Right cardiac atrium (tissue), 5 donors: ENCODE data around the gene PEPD. TPM values are rescaled to one million over a fixed set of nuclear protein-coding genes. Genes with fewer than 3 reads are reported as not detected.

Experiments
- ATAC-seq, 2 donors: fragments of 200-7000 bp; cut with Tn5 transposase; one replicate each; pipeline versions ENCODE4 v1.8.0 to v1.9.1; 2020; ENCODE audit warnings: moderate library complexity in 2 of 2, mild to moderate bottlenecking in 1 of 2
- DNase-seq, 3 donors: peaks; one replicate each; pipeline ENCODE4 v3.0.0-alpha.2; 2020
- H3K27ac ChIP-seq: one replicate; pipeline ENCODE4 v1.5.1; 2013; ENCODE audit warnings: mild to moderate bottlenecking, low read length, control low read depth, moderate library complexity
- H3K27me3 ChIP-seq: one replicate; pipeline ENCODE4 v1.6.1; 2013; ENCODE audit not compliant: control insufficient read depth, insufficient read depth
- H3K4me1 ChIP-seq: one replicate; pipeline ENCODE4 v1.6.1; 2013; ENCODE audit warnings: low read length; ENCODE audit not compliant: control insufficient read depth, insufficient read depth
- H3K4me3 ChIP-seq: one replicate; pipeline ENCODE4 v1.5.1; 2013; ENCODE audit warnings: low read length, control low read depth
- H3K9me3 ChIP-seq: one replicate; pipeline ENCODE4 v1.6.1; 2013; ENCODE audit warnings: low read length; ENCODE audit not compliant: control insufficient read depth
- whole genome bisulfite sequencing: extraction: QIAGEN DNeasy Blood & Tissue Kit; methylation state at CpG from one replicate; pipeline ENCODE4 v1.1.7; 2013; 5-methylcytosine and 5-hydroxymethylcytosine counted together
- intact Hi-C, 4 donors: fragments of 100-400 bp; cut with DNase I; formaldehyde crosslinking; loops; one replicate each; pipeline versions ENCODE4 v1.11.0 to v1.14.0; 2022 to 2023
- polyA plus RNA-seq: library from polyadenylated mRNA; stranded (reverse); fragments of 200-250 nt; gene quantifications from one replicate; pipeline ENCODE4 v1.2.3, GENCODE V29; 2013
- total RNA-seq, 4 donors: library from RNA; stranded (reverse); fragmentation: NEBNext Ultra II Directional; extraction: Animal tissue kit (Norgen Biotek cat#: 25700); gene quantifications; one replicate each; pipeline ENCODE4 v1.2.1, GENCODE V29; 2021
- donor health status: healthy with polysubstance abuse.
- donor health status: DM: no; HTN: yes; CAD: no.
- donor health status: DM: no; HTN: no; CAD: no.
- donor health status: DM: no; HTN: yes; CAD: no; lungs with severe emphysema.
- donor health status: DM: yes; HTN: yes; CAD: no.

PEPD gene
- total and polyA plus RNA-seq, 5 donors, result 27.7 to 37.5 (median 34.4) TPM

DNA sequence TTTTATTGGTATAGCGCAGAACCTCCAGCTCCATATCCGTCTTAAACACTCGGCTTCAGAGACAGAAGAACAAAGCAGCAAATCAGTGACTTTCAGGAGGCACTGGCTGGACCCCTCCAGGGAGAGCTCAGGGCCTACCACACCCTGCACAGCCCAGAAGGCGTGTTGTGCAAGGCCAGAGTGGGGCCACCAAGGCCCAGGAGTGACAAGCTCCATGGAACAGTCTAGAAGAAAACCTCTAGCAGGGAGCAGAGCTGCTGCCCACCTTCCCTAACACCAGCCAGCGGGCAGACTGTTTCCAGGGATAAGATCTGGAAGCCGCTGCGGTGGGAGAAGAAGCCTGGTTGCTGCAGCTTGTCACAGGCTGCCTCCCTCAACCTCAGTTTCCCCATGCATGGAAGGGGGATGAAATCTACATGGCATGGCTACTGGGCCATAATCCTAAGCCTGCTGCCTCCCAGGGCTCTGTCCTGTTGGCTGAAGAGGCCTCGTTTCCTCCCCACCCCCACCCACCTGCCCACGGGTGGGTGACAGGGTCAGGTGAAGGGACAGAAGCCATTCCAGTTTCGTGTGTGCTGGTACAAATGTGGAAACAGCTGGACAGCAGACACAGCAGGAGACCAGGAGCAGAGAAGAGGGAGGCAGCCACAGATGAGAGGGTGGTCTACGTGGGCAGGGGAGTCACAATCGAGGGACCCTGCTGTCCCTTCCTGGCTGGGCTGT is 57.4 kb downstream of the PEPD start:
- no peak overlapping the region for H3K27ac ChIP-seq

GRCh38 chr19:33463199-33463598 is 58.4 kb downstream of the PEPD start:
- Histone ChIP-seq H3K4me3 (no peak overlapping the region), H3K27ac (no peak overlapping the region), H3K4me1 (no peaks in the 10 kb centered on the region), H3K9me3 (no peaks in the 10 kb centered on the region), H3K27me3 (no peaks in the 10 kb centered on the region)
- intact Hi-C loops, result no loop called here
- DNase-seq (no peak), ATAC-seq (no peak)
- 79% methylated on average over 10 of the region's 10 CpGs for WGBS

More for the DNA sequence above, 57.4 kb downstream of the PEPD start:
- H3K4me3 ChIP-seq, result no peak overlapping the region
- ATAC-seq (no peak), DNase-seq (no peak)
- 88% methylated on average over 12 of the region's 12 CpGs for WGBS
- H3K9me3 ChIP-seq, result no peaks in the 10 kb centered on the region
- no peaks in the 10 kb centered on the region for H3K27me3 ChIP-seq
- intact Hi-C loops, result no loop called here
- H3K4me1 ChIP-seq, result no peaks in the 10 kb centered on the region

- H3K4me1 ChIP-seq, result no peaks in the 10 kb centered on the region
- intact Hi-C loops, result no loop called here
- no peak overlapping the region for H3K27ac ChIP-seq
- DNase-seq (no peak), ATAC-seq (no peak)
- 91% methylated on average over 16 of the region's 16 CpGs for WGBS
- H3K4me3 ChIP-seq, result no peak overlapping the region
- no peaks in the 10 kb centered on the region for H3K9me3 ChIP-seq
- H3K27me3 ChIP-seq, result no peaks in the 10 kb centered on the region
These were observed 59.3 kb downstream of the PEPD start for GRCh38 chr19:33462112-33462791.

DNA sequence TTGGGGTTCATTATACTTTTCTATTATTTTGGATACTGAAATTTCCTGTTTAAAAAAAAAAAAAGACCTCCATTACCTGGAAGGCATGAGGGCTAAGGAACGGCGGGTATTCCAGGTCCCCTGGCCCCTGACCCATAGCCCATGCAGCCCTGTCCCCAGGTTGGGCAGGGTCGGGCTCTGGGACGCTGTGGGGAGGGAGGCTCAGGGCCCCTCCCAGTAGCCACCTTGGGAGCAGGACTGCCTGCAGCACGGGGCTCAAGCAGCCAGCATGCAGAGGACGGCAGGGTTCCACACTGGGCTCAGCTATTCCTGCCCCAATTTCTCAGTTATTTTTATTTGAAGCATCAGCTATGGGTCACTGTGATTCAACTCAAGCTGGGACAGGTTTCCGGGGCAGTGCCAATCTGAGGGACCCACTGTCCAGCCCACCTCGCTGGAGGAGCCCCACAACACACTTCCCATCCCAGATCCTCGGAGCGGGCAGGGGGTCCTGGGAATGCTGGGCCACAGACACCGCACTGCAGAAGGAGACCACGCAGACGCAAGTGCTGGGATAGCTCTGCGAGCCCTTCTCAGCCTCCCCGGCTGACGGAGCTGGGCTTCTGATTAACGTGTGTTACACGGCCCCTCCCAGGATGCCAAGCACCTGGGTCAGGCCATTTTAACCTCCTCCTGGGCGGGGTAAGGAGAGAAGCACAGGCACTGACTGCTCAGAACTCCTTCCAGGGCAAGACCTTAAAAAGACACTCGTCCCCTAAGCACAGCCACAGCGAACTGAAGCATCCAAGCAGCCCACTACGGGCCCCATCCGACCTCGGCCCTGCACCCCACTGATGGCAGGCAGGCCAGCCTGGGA is 60.1 kb downstream of the PEPD start:
- H3K4me1 ChIP-seq, result no peaks in the 10 kb centered on the region
- no peak for DNase-seq
- H3K9me3 ChIP-seq, result no peaks in the 10 kb centered on the region
- intact Hi-C loops, result no loop called here
- WGBS, result 90% methylated on average over 24 of the region's 24 CpGs
- no peak overlapping the region for H3K27ac ChIP-seq
- no peak for ATAC-seq
- no peak overlapping the region for H3K4me3 ChIP-seq
- no peaks in the 10 kb centered on the region for H3K27me3 ChIP-seq

- 93% methylated on average over 18 of the region's 18 CpGs for WGBS
- intact Hi-C loops, result no loop called here
- Histone ChIP-seq H3K4me1 (no peaks in the 10 kb centered on the region), H3K27me3 (no peaks in the 10 kb centered on the region), H3K9me3 (no peaks in the 10 kb centered on the region), H3K4me3 (no peak overlapping the region), H3K27ac (no peak overlapping the region)
- no peak for ATAC-seq
- no peak for DNase-seq
These were observed 61.2 kb downstream of the PEPD start for GRCh38 chr19:33460221-33460908.

- Histone ChIP-seq H3K4me1 (no peaks in the 10 kb centered on the region), H3K27ac (no peak overlapping the region), H3K4me3 (no peak overlapping the region), H3K9me3 (no peaks in the 10 kb centered on the region), H3K27me3 (no peaks in the 10 kb centered on the region)
- WGBS, result 93% methylated on average over 23 of the region's 23 CpGs
- DNase-seq (no peak), ATAC-seq (no peak)
- intact Hi-C loops, result no loop called here
These were observed 62.1 kb downstream of the PEPD start for GRCh38 chr19:33459222-33460090.

GRCh38 chr19:33458807-33459206 is 62.8 kb downstream of the PEPD start:
- WGBS, result 90% methylated on average over 12 of the region's 12 CpGs
- ATAC-seq (no peak), DNase-seq (no peak)
- H3K4me1 ChIP-seq, result no peaks in the 10 kb centered on the region
- H3K9me3 ChIP-seq, result no peaks in the 10 kb centered on the region
- H3K27ac ChIP-seq, result no peak overlapping the region
- H3K27me3 ChIP-seq, result no peaks in the 10 kb centered on the region
- intact Hi-C loops, result no loop called here
- no peak overlapping the region for H3K4me3 ChIP-seq

DNA sequence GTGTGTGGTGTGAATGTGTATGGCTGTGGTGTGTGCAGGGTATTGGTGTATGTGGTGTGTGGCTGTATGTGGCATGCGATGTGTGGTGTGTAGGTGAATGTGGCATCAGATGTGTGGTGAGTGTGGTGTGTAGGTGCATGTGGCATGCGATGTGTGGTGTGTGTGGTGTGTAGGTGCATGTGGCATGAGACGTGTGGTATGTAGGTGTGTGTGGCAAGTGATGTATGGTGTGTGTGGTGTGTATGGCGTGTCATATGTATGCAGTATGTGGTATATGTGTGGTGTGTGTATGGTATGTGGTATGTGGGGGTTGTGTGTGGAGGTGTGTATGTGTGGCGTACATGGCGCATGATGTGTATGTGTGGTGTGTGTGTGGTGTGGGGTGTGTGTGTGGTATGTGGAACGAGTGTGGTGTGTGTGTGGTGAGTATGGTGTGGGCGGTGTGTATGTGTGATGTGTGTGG is 63.4 kb downstream of the PEPD start:
- no peaks in the 10 kb centered on the region for H3K27me3 ChIP-seq
- no peak for ATAC-seq
- no peak overlapping the region for H3K4me3 ChIP-seq
- no peak for DNase-seq
- no peaks in the 10 kb centered on the region for H3K4me1 ChIP-seq
- 98% methylated on average over 8 of the region's 8 CpGs for WGBS
- no peaks in the 10 kb centered on the region for H3K9me3 ChIP-seq
- H3K27ac ChIP-seq, result no peak overlapping the region
- intact Hi-C loops, result no loop called here

DNA sequence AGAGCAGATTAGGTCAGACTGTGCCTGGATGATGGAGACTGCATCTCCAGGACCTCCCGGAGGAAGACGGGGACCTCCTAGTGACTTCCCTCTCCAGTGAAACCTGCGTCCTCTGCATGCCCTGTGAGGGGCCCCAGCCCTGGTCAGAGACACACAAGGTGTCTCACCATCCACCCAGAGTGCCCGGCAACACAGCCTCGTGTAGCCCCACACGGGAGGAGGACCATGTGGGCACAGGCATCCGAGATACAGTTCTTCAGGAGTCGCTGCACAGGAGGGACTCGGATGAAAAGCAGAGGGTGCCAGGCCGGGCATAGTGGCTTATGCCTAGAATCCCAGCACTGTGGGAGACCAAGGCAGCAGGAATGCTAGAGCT is 64.8 kb downstream of the PEPD start:
- DNase-seq (no peak), ATAC-seq (peak in 1 of 2 donors; percentile 39)
- Histone ChIP-seq H3K9me3 (no peaks in the 10 kb centered on the region), H3K27me3 (no peaks in the 10 kb centered on the region), H3K4me3 (no peak overlapping the region), H3K27ac (no peak overlapping the region), H3K4me1 (no peaks in the 10 kb centered on the region)
- intact Hi-C loops, result no loop called here
- 92% methylated on average over 10 of the region's 10 CpGs for WGBS
